AG04449 (cell line): ENCODE results near the gene PPP2R1B.
A peak's percentile ranks its signal among the peaks of the same experiment; 100 is the strongest.
"Not testable (repeated sequence)": the region's sequence is repeated elsewhere in the genome, so short reads cannot be mapped to it uniquely, and the experiment has no call there.

Experiments
- CTCF ChIA-PET: fragments of 350-600 bp; formaldehyde crosslinking; extraction: SDS; loops from one replicate; lab custom pipeline; 2021; ENCODE audit warnings: antibody characterized with exemption; lab: Yijun Ruan, JAX
- POLR2A ChIA-PET: fragments of 400-600, 350-600 bp; formaldehyde crosslinking; extraction: SDS; loops from one replicate; lab custom pipeline; 2020; ENCODE audit warnings: antibody characterized with exemption, inconsistent platforms; lab: Yijun Ruan, JAX
- DNase-seq: peaks from one replicate; pipeline ENCODE4 v3.0.0-alpha.2; 2010; ENCODE audit warnings: low read depth, low spot score
- H3K4me3 ChIP-seq: 2 replicates; pipeline ENCODE4 v1.5.1; 2011; ENCODE audit warnings: low read depth, mild to moderate bottlenecking, control low read depth, low read length
- TF ChIP-seq, protein P1 (sequence below): IDR thresholded peaks from one replicate; pipeline ENCODE4 v1.5.1; 2011; ENCODE audit warnings: mild to moderate bottlenecking, moderate library complexity, low read length, control low read depth, inconsistent platforms; ENCODE audit not compliant: insufficient read depth; ENCODE audit errors: missing control alignments

PPP2R1B gene

DNA sequence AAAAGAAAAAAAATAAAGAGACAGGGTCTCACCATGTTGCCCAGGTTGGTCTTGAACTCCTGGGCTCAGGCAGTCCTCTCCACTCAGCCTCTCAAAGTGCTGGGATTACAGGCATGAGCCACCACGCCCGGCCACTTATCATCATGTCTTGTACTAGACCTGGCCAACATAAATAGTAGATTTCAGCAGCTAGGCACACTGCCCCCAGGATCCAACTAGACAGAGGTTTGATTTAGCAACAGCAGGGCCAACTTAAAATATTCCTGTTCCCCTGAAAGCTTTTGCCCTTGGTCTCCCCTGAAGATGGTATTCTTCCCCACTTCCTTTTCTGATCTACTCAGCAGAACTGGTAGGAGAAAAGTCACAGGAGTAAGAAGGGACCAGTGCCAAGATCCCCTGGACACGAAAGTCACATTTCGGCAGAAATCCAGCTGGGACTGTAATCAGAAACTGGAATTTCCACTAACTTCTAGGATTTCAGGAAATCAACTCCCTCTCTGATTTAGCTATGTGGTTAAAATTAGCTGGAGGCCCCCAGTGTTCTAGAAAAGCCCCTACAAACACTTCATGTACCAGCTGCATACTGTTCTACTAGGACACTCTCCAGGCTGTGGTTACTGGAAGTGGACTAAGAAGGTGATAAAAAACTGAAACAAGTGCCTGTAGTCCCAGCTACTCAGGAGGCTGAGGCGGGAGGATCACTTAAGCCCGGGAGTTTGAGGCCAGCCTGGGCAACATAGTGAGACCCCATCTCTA is 8.9 kb upstream of the PPP2R1B start:
- no peak overlapping the region for H3K4me3 ChIP-seq
- POLR2A ChIA-PET: no interaction called here
- TF ChIP-seq, protein P1, sequence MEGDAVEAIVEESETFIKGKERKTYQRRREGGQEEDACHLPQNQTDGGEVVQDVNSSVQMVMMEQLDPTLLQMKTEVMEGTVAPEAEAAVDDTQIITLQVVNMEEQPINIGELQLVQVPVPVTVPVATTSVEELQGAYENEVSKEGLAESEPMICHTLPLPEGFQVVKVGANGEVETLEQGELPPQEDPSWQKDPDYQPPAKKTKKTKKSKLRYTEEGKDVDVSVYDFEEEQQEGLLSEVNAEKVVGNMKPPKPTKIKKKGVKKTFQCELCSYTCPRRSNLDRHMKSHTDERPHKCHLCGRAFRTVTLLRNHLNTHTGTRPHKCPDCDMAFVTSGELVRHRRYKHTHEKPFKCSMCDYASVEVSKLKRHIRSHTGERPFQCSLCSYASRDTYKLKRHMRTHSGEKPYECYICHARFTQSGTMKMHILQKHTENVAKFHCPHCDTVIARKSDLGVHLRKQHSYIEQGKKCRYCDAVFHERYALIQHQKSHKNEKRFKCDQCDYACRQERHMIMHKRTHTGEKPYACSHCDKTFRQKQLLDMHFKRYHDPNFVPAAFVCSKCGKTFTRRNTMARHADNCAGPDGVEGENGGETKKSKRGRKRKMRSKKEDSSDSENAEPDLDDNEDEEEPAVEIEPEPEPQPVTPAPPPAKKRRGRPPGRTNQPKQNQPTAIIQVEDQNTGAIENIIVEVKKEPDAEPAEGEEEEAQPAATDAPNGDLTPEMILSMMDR: no peak
- no peak for DNase-seq
- CTCF ChIA-PET: interaction anchor here (0.6 to 6.3 kb wide), 17 partner anchors 8 to 321 kb away, joined by 3 to 145 read pairs (median 14); partner anchors contain the start of genes PPP2R1B and SIK2

DNA sequence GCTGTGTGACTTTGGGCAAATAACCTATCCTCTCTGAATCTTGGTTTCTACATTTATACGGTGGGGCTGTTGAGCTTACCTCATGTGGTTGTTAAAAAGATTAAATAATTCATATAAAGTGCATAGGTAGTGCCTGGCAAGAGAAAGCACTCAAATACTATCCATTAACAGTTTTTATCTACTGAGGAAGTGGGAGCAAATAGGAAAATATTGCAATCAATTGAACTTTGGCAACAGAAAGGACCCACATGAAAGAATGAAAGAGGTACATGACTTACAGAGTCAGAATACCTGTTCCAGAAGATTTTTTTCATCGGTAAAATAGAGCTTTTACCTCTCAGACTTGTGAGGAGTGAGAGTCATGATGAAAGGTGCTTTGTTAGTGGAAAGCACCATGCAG is 6.3 kb upstream of the PPP2R1B start:
- no peak for DNase-seq
- CTCF ChIA-PET: interaction anchor here (1.0 to 1.9 kb wide), 4 partner anchors 57 to 319 kb away, joined by 3 to 7 read pairs (median 3); no protein-coding TSS in a partner anchor
- POLR2A ChIA-PET: no interaction called here
- H3K4me3 ChIP-seq: no peak overlapping the region
- TF ChIP-seq, protein P1: no peak

DNA sequence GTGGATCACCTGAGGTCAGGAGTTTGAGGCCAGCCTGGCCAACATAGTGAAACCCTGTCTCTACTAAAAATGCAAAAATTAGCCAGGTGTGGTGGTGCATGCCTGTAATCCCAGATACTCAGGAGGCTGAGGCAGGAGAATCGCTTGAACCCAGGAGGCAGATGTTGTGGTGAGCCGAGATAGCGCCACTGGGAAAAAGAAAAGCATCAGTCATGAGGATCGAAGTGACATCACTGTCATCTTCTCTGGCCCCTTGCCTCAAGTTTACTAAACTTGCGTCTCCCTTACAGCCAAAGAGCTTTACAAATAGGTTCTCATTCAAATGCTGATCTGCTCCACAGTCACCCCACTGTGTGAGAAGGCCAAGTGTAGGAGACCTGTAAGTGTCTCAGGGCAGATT is 5.0 kb upstream of the PPP2R1B start:
- DNase-seq, H3K4me3 ChIP-seq, POLR2A ChIA-PET: not testable (repeated sequence)
- CTCF ChIA-PET: interaction anchor here (0.9 to 13.3 kb wide), 5 partner anchors 73 to 316 kb away, joined by 3 to 137 read pairs (median 4); partner anchors contain the start of gene SIK2

DNA sequence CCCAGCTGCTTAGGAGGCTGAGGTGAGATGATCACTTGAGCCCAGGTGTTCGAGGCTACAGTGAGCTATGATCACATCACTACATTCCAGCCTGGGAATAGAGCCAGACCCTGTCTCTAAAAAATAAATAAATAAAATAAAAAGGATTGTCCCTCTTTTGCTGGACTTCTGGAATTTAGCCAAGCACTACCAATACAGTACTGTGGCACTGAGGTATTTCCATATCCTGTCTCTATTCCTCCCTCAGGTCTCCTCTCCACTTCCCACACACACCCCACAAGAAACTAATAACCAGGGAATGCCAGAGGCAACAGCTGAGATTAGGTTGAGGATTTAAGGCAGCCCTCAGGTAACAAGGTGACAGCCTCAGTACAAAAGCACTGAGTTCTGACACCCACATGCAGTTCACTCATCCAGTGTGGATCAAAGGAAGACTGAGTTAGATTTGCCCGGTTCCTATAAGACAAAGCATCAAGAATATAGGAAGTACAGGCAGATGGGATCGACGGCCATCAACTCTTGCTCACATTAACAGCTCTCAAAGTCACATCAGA is 4.5 kb upstream of the PPP2R1B start:
- no peak for DNase-seq
- no peak overlapping the region for H3K4me3 ChIP-seq
- CTCF ChIA-PET: interaction anchor here (1.1 to 13.3 kb wide), 4 partner anchors 73 to 316 kb away, joined by 3 to 137 read pairs (median 6); partner anchors contain the start of gene SIK2
- POLR2A ChIA-PET: no interaction called here
- TF ChIP-seq, protein P1: no peak

DNA sequence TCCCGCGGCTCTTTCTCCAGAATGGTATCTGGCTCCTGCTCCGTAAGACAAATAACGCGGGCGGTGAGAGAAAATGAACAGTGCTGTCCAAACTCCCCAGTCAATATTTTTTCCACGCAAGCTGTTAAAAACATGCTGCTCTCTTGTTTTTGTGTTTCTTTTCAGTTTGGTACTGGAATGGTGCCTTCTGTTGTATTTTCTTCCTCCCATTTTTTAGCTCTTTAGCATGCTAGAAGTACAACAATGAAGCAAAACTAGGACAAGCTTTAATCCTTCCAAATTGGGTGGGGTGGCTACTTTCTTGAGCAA is 599 bp upstream of the PPP2R1B start:
- ChIA-PET POLR2A (interaction anchor here (1.1 to 1.4 kb wide), 2 partner anchors 29 to 164 kb away, joined by 3 read pairs; no protein-coding TSS in a partner anchor), CTCF (interaction anchor here (0.8 to 13.3 kb wide), 15 partner anchors 10 to 313 kb away, joined by 3 to 137 read pairs (median 3); partner anchors contain the start of gene SIK2)
- peak overlapping the region; percentile 95 for H3K4me3 ChIP-seq
- DNase-seq: no peak
- TF ChIP-seq, protein P1: no peak

DNA sequence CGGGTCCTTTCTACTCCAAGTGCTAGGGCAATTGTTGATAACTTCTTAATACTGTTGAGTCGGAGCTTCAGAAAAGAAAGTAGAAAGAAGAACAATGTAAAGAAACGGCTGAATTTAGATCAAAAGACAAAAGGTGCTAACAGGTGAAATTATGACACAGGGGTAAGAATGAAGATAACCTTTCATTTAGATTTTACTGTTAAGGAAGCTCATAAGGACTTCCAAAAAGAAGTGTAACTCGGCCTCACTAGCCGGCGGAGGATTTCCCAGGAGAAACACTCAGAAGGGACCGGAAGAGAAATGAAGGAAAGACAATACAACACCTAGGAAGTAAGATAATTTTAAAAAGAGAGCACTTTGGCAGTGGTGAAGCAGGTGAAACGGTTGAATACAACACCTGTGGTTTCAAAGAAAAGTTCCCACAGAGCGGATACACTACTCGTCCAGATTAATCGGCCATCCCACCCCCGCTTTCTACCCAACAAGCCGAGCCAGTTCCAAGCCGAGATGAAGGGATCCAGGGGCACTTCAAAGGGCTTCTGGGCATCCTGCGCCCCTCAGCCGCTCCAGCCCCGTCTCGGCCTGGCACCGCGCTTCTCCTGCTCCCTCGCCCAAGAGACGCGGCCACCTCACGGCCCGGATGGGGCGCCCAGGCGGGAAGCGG is 737 bp downstream of the PPP2R1B start:
- CTCF ChIA-PET: interaction anchor here (0.7 to 13.3 kb wide), 11 partner anchors 9 to 319 kb away, joined by 3 to 137 read pairs (median 4); partner anchors contain the start of gene SIK2
- peak overlapping the region; percentile 95 for H3K4me3 ChIP-seq
- no peak for DNase-seq
- TF ChIP-seq, protein P1: no peak
- POLR2A ChIA-PET: interaction anchor here (1.7 kb wide), 1 partner anchor 162 kb away, joined by 3 read pairs; no protein-coding TSS in a partner anchor
